Peyer's patch (tissue), 4 donors: ENCODE results near the gene LACRT.

ENCODE experiments used
- CTCF ChIP-seq, 6 experiments: fragments of 450-650 bp in 4 of 6; fragments of 200-600 bp in 2 of 6; sonication (generic) in 1 of 6; IDR thresholded peaks; one replicate each; pipeline ENCODE4 v1.5.1; 2017 to 2019; ENCODE audit warnings: antibody characterized with exemption in 6 of 6, mild to moderate bottlenecking in 3 of 6, moderate library complexity in 1 of 6
- POLR2A ChIP-seq, 2 donors: fragments of 450-650 bp; IDR thresholded peaks; one replicate each; pipeline ENCODE4 v1.5.1; 2017; ENCODE audit warnings: antibody characterized with exemption in 2 of 2, mild to moderate bottlenecking in 2 of 2, moderate library complexity in 2 of 2

DNA sequence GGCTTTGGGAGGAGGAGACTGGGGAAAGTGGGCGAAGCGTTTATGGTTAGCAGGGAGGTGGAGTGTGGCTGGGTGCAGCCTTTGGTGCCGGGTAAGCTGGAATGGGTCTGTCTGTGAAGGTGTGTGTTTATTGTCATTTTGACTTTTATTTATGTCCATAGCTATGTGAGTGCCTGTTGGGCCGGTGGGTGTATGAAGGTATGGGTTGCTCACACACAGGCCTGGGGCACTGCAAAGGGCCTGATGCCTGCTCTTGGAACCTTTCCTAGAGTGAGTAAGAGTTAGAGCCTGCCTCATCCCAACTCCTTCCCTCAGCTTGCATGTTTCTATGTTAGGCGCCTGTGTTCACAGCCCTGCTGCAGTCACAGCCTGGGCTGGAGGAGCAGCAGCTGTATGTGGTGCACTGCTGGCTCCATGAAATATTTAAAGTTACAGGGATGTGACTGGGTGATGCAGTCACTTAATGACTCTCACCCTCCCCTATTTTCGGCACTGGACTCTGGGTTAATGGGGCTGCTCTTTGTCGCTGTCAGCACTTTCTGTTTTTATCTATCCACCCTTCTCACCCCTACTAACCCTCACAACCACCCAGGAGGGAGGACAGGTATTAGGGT is 43.6 kb downstream of the LACRT start:
- TF ChIP-seq CTCF (IDR thresholded peaks at IDR 0.05) (no peak), POLR2A (IDR thresholded peaks at IDR 0.05) (no peak)
